Mucosa of descending colon (tissue), 3 donors: ENCODE results near the gene GFPT2. TPM values are rescaled to one million over a fixed set of nuclear protein-coding genes. Genes with fewer than 3 reads are reported as not detected.
"Not testable (repeated sequence)": the region's sequence is repeated elsewhere in the genome, so short reads cannot be mapped to it uniquely, and the experiment has no call there.

Experiments used
- ATAC-seq: fragments of 200-7000 bp; cut with Tn5 transposase; one replicate; pipeline ENCODE4 v1.9.1; 2020; ENCODE audit warnings: mild to moderate bottlenecking, moderate library complexity
- DNase-seq, 3 donors: peaks; one replicate each; pipeline ENCODE4 v3.0.0-alpha.2; 2020
- H3K36me3 ChIP-seq: fragments of 200-600 bp; one replicate; pipeline ENCODE4 v1.8.0; 2021; ENCODE audit warnings: low read depth, mild to moderate bottlenecking
- H3K4me1 ChIP-seq: fragments of 200-600 bp; one replicate; pipeline ENCODE4 v1.8.0; 2021; ENCODE audit warnings: low read depth, mild to moderate bottlenecking
- H3K4me3 ChIP-seq: fragments of 200-600 bp; one replicate; pipeline ENCODE4 v1.8.0; 2021; ENCODE audit warnings: mild to moderate bottlenecking
- H3K9me3 ChIP-seq: fragments of 200-600 bp; one replicate; pipeline ENCODE4 v1.8.0; 2021; ENCODE audit warnings: mild to moderate bottlenecking
- intact Hi-C, 2 donors: fragments of 100-400 bp; cut with DNase I in 1 of 2; cut with micrococcal nuclease in 1 of 2; formaldehyde crosslinking; loops; one replicate each; pipeline versions ENCODE4 v1.11.0 to v1.11.1; 2022; cut with DNase I, micrococcal nuclease
- total RNA-seq, 3 donors: library from RNA; stranded (reverse); fragmentation: NEBNext Ultra II Directional in 2 of 3; extraction: Animal tissue kit (Norgen Biotek cat#: 25700) in 2 of 3; gene quantifications; one replicate each; pipeline versions ENCODE4 v1.2.1 to v1.2.4, GENCODE V29; 2021 to 2023
- TF ChIP-seq, protein P1 (sequence below): fragments of 200-600 bp; IDR thresholded peaks from one replicate; pipeline ENCODE4 v1.8.0; 2022; ENCODE audit warnings: antibody characterized with exemption, mild to moderate bottlenecking
- donor health status: DM: no; HTN: no; CAD: no; lungs with moderate emphysema.
- donor health status: DM: no; HTN: no; CAD: no.
- donor health status: DM: no; HTN: yes; CAD: no.

Gene GFPT2
- total RNA-seq, 3 donors from 2014 or later, result 1.3 to 17.4 (median 7.9) TPM

DNA sequence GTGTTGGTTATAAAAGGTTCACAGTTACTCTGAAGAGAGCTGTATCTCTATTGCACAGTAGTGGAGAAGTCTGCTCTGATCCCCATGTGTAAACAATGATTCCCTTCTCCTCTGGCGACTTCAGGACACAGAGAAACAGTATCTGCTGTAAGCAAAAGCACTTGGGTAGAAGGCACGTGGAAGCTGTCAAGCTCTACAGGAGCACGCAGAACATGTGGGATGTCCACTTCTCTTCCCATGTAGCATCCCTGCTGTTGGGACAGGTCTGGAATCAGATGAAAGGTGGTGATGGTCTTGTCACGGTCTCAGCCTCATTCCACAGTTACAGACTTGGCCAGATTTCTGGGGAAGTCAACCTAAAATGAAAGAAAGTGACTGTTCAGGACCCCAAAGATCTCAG, 51.9 kb downstream of the GFPT2 start:
- TF ChIP-seq, protein P1, sequence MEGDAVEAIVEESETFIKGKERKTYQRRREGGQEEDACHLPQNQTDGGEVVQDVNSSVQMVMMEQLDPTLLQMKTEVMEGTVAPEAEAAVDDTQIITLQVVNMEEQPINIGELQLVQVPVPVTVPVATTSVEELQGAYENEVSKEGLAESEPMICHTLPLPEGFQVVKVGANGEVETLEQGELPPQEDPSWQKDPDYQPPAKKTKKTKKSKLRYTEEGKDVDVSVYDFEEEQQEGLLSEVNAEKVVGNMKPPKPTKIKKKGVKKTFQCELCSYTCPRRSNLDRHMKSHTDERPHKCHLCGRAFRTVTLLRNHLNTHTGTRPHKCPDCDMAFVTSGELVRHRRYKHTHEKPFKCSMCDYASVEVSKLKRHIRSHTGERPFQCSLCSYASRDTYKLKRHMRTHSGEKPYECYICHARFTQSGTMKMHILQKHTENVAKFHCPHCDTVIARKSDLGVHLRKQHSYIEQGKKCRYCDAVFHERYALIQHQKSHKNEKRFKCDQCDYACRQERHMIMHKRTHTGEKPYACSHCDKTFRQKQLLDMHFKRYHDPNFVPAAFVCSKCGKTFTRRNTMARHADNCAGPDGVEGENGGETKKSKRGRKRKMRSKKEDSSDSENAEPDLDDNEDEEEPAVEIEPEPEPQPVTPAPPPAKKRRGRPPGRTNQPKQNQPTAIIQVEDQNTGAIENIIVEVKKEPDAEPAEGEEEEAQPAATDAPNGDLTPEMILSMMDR, result no peak
- no peak for DNase-seq
- intact Hi-C loops, result no loop called here
- Histone ChIP-seq H3K4me3 (no peak overlapping the region), H3K9me3 (no peaks in the 10 kb centered on the region), H3K4me1 (no peaks in the 10 kb centered on the region), H3K36me3 (no peaks in the 10 kb centered on the region)
- ATAC-seq, result no peak

DNA sequence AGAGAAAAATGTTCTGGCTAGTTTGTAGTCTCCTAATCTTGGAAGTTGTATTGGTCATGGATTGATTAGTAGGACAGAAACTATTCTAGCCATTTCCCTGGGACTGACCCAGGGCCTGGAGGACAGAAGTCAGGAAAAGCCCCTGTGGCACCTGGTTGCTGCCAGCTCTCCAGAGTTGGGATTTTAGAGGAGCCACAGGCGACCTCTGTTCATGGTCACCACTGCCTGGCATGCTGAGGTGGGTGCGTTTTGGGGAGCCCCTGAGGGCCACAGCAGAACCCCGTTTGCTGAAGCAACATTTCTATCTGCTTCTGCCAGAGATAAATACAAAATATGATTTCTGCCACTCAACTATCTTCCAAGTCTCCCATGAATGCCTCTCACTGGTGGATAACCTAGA, 53.6 kb downstream of the GFPT2 start:
- intact Hi-C loops, result loop anchor here in 1 of 2 donors (10.0 kb wide), 1 partner anchor 165 kb away; no protein-coding TSS in a partner anchor
- H3K4me3 ChIP-seq, result no peak overlapping the region
- no peak for DNase-seq
- H3K4me1 ChIP-seq, result no peaks in the 10 kb centered on the region
- H3K36me3 ChIP-seq, result no peaks in the 10 kb centered on the region
- no peak for ATAC-seq
- no peaks in the 10 kb centered on the region for H3K9me3 ChIP-seq
- TF ChIP-seq, protein P1, result no peak

DNA sequence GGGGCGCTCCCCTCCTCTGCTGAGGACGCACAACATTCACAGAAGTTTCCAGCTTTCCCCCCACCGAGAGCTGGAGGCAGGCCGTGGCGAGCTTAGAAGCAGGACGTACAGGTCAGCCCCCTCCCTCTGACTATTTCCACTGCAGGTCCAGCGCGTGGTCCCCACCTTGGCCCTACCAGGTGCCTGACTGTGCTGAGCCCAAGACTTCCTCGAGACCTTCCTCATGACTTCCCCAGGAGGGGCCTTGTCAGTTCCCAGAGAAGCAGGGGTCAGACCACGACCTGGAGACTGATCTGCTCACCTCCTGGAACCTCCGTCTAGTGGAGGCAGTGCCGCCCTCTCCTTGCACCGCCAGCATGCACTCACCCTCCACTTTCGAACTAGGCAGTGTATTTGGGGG, 54.1 kb downstream of the GFPT2 start:
- H3K4me3 ChIP-seq, H3K36me3 ChIP-seq, H3K4me1 ChIP-seq, DNase-seq, H3K9me3 ChIP-seq, ATAC-seq: not testable (repeated sequence)
- intact Hi-C loops, result loop anchor here in 1 of 2 donors (10.0 kb wide), 1 partner anchor 166 kb away; no protein-coding TSS in a partner anchor

DNA sequence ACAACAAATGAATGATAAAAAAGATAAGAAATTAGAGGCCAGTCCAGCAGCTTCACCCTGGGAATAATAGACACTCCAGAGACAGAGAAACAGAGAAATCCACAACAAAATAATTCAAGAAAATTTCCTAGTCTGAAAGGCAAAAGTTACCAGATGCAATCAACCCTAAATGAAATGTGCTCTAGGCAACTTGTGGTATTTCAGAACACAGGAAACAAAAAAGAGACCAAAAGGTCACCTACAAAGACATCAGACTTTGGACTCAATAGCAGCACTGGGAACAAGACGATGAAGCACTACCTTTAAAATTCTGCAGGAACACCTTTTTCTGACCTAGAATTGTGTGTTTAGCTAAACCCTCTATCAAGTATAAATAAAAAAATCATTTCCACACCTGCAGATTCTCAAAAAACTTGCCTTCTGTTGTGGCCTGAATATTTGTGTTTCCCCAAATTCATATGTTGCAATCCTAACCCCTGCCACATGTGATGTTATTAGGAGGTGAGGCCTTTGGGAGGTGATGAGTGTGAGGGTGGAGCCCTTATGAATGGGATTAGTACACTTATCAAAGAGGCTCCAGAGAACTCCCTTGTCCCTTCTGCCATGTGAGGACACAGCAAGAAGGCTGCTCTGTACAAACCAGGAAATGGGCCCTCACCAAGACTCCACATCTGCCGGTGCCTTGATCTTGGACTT, 55.4 kb downstream of the GFPT2 start:
- no peak for ATAC-seq
- H3K9me3 ChIP-seq, result no peaks in the 10 kb centered on the region
- no peak overlapping the region for H3K4me3 ChIP-seq
- TF ChIP-seq, protein P1, result no peak
- H3K4me1 ChIP-seq, result peaks cover 9% of the 10 kb centered on the region
- H3K36me3 ChIP-seq, result no peaks in the 10 kb centered on the region
- intact Hi-C loops, result loop anchor here in 1 of 2 donors (10.0 kb wide), 1 partner anchor 167 kb away; no protein-coding TSS in a partner anchor
- no peak for DNase-seq

DNA sequence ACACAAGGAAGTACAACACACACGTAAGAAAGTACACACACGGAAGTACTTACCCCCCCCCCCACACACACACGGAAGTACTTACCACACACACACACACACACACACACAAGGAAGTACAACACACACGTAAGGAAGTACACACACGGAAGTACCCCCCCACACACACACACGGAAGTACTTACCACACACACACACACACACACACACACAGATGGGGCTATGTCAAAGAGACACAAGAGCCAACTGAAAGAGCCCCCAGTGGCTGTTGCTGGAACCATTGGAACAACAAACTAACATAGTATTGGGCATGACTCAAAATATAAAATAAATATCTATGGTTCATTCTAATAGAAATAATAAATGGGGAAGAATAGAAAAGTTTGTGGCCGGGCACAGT, 56.4 kb downstream of the GFPT2 start:
- Histone ChIP-seq H3K4me1 (peaks cover 9% of the 10 kb centered on the region), H3K4me3 (no peak overlapping the region), H3K9me3 (no peaks in the 10 kb centered on the region), H3K36me3 (no peaks in the 10 kb centered on the region)
- DNase-seq (no peak), ATAC-seq (no peak)
- intact Hi-C loops, result loop anchor here in 1 of 2 donors (10.0 kb wide), 1 partner anchor 168 kb away; no protein-coding TSS in a partner anchor
- TF ChIP-seq, protein P1, result no peak

DNA sequence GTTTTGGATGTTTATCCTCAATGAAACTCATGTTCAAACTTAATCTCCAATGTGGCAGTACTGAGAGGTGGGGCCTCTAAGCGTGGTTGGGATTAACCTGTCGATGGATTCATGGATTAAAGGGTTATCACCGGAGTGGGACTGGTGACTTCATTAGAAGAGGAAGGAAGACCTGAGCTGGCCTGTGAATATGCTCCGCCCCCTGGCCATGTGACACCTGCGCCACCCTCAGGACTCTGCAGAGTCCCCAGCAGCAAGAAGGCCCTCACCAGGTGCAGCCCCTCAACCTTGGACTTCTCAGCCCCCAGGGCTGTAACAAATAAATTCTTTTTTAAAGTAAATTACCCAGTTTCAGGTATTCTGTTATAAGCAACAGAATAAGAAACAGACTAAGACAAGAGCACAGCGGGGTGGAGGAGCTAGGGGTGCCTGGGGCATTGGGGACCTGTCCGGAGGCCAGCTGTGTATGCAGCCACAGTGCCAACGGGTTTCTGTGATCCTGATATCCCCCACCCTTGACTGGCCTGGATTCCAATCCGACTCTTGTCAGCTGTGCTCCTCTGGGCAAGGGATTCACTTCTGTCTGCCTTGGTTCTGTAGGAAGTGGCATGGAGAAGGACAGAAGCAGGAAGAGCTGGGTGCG, 58.1 kb downstream of the GFPT2 start:
- no peak for DNase-seq
- H3K9me3 ChIP-seq, result no peaks in the 10 kb centered on the region
- no peak overlapping the region for H3K4me3 ChIP-seq
- TF ChIP-seq, protein P1, result no peak
- ATAC-seq, result no peak
- H3K36me3 ChIP-seq, result no peaks in the 10 kb centered on the region
- peaks cover 20% of the 10 kb centered on the region for H3K4me1 ChIP-seq
- intact Hi-C loops, result loop anchor here in 1 of 2 donors (10.0 kb wide), 1 partner anchor 170 kb away; no protein-coding TSS in a partner anchor
